Measurements from ENCODE around the gene PRKG1. TPM values are rescaled to one million over a fixed set of nuclear protein-coding genes. Genes with fewer than 3 reads are reported as not detected.

Gene PRKG1
- total RNA-seq, 1 experiment from 2014 or later, result 10.4 TPM

DNA sequence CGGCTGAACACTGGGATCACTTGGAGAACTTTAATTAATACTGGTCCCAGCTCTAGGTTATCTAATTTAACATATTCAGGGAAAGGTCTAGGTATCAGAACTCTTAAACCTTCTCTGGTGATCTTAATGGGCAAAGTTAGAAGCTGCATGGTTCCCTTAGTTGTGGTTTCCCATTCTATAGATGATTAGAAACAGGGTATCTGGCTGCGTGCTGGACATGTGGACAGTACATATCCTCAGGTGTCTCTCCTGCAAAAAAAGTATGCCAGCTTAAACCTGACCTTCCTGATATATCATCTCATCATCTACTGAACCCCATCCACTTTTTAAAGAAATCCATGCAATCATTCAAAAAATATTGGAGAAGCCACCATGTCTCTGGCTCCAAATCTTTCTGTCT is 955.3 kb downstream of the PRKG1 start:
- Mint-ChIP-seq H3K4me3 (no peak overlapping the region), H3K36me3 (ENCODE audit: insufficient read depth in 1 of 3, low read depth in 3 of 3) (peaks cover 58 to 88% (median 81%) of the 10 kb centered on the region in 3 experiments), H3K27ac (peak overlapping the region; percentile 13 to 81 (median 14); a peak in 3 of 7 replicates), H3K9me3 (peaks cover 23 to 25% of the 10 kb centered on the region in 2 experiments), H3K4me1 (peaks cover 39 to 42% of the 10 kb centered on the region in 2 experiments), H3K27me3 (ENCODE audit: low read depth) (no peaks in the 10 kb centered on the region; the same call in none of the 2 replicates)
- H3K27ac ChIP-seq (ENCODE audit: insufficient read length, low read depth, low read length), result no peak overlapping the region
- no peaks in the 10 kb centered on the region for H3K79me1 ChIP-seq (ENCODE audit: insufficient read depth, low read depth, low read length, poor library complexity, severe bottlenecking)
- H3K27me3 ChIP-seq (ENCODE audit: insufficient read depth, low read length), result no peaks in the 10 kb centered on the region
- H3T11ph ChIP-seq (ENCODE audit: low read length), result no peak overlapping the region
- no peak overlapping the region for H3K23ac ChIP-seq (ENCODE audit: insufficient read length, low read depth, low read length)
- H3K9me3 ChIP-seq (ENCODE audit: control insufficient read depth, low read depth, low read length), result no peaks in the 10 kb centered on the region
- TF ChIP-seq, protein P1, sequence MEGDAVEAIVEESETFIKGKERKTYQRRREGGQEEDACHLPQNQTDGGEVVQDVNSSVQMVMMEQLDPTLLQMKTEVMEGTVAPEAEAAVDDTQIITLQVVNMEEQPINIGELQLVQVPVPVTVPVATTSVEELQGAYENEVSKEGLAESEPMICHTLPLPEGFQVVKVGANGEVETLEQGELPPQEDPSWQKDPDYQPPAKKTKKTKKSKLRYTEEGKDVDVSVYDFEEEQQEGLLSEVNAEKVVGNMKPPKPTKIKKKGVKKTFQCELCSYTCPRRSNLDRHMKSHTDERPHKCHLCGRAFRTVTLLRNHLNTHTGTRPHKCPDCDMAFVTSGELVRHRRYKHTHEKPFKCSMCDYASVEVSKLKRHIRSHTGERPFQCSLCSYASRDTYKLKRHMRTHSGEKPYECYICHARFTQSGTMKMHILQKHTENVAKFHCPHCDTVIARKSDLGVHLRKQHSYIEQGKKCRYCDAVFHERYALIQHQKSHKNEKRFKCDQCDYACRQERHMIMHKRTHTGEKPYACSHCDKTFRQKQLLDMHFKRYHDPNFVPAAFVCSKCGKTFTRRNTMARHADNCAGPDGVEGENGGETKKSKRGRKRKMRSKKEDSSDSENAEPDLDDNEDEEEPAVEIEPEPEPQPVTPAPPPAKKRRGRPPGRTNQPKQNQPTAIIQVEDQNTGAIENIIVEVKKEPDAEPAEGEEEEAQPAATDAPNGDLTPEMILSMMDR (conservative IDR thresholded peaks at IDR 0.05), result no peak
- H3K18ac ChIP-seq (ENCODE audit: insufficient read length, low read depth, low read length), result no peak overlapping the region
- no peaks in the 10 kb centered on the region for H4K20me1 ChIP-seq (ENCODE audit: control insufficient read depth, insufficient read depth, insufficient read length)
- no peak overlapping the region for H2BK15ac ChIP-seq (ENCODE audit: low read depth, low read length)
- no peak overlapping the region for H3K4me2 ChIP-seq (ENCODE audit: insufficient read depth, insufficient read length, low read length)
- WGBS (ENCODE audit: extremely low coverage, insufficient read length, low lambda C conversion rate), result no CpG with 5 or more reads among the region's 2 CpGs
- no peak overlapping the region for H2BK5ac ChIP-seq (ENCODE audit: insufficient read length, low read length)
- H2BK20ac ChIP-seq (ENCODE audit: low read depth, low read length, poor library complexity, severe bottlenecking), result no peak overlapping the region
- peaks cover 2% of the 10 kb centered on the region; the same call in 1 of the 2 replicates for H3K4me1 ChIP-seq (ENCODE audit: insufficient read depth, low read length)
- H3K79me2 ChIP-seq (ENCODE audit: insufficient read depth, low read length), result no peaks in the 10 kb centered on the region
- no peak overlapping the region for H4K8ac ChIP-seq (replicated peaks; ENCODE audit: insufficient read length, low read depth, low read length)
- no peak for DNase-seq
- H3K23me2 ChIP-seq (ENCODE audit: insufficient read length, low read depth, low read length, poor library complexity, severe bottlenecking), result no peaks in the 10 kb centered on the region
- no peak overlapping the region for H2AFZ ChIP-seq (ENCODE audit: low read length)
- no peak overlapping the region for H4K91ac ChIP-seq (ENCODE audit: insufficient read length, low read depth, low read length)
- no peak overlapping the region for H3K9ac ChIP-seq (ENCODE audit: extremely low read depth, insufficient read length, low read length)
- H3K14ac ChIP-seq (ENCODE audit: insufficient read depth, low read length), result no peak overlapping the region
- no peak overlapping the region for H2AK5ac ChIP-seq (ENCODE audit: insufficient read length, low read length)
- H2BK120ac ChIP-seq (ENCODE audit: low read depth, low read length, poor library complexity, severe bottlenecking), result no peak overlapping the region
- H2BK12ac ChIP-seq (ENCODE audit: insufficient read length, low read depth, low read length), result no peak overlapping the region
- H3K4ac ChIP-seq (ENCODE audit: low read depth, low read length), result no peak overlapping the region
- H4K5ac ChIP-seq (ENCODE audit: insufficient read length, low read depth, low read length), result no peak overlapping the region
- no peak overlapping the region for H3K56ac ChIP-seq (ENCODE audit: insufficient read length, low read depth, low read length)

Data from H9 (cell line).